GM18861 (cell line): ENCODE results near the gene RPS3.
"Not testable (repeated sequence)": the region's sequence is repeated elsewhere in the genome, so short reads cannot be mapped to it uniquely, and the experiment has no call there.

Experiments
- ATAC-seq: cut with Tn5 transposase; IDR thresholded peaks from one replicate; pipeline ENCODE4 v1.9.1; 2021; ENCODE audit not compliant: unreplicated experiment

The RPS3 gene

GRCh38 chr11:75413146-75413545 is 13.8 kb downstream of the RPS3 start:
- ATAC-seq: not testable (repeated sequence)

GRCh38 chr11:75413864-75414263 is 14.5 kb downstream of the RPS3 start:
- ATAC-seq: no peak

- no peak for ATAC-seq
Observed at GRCh38 chr11:75420224-75421034, 21.1 kb downstream of the RPS3 start.

- no peak for ATAC-seq
Observed at GRCh38 chr11:75421035-75421602, 21.8 kb downstream of the RPS3 start.

GRCh38 chr11:75421902-75422247 is 22.6 kb downstream of the RPS3 start:
- no peak for ATAC-seq

- no peak for ATAC-seq
Observed at GRCh38 chr11:75422248-75423231, 23.2 kb downstream of the RPS3 start.

- ATAC-seq: no peak
Observed at GRCh38 chr11:75423721-75424120, 24.4 kb downstream of the RPS3 start.

GRCh38 chr11:75424396-75424795 is 25.1 kb downstream of the RPS3 start:
- ATAC-seq: no peak

- no peak for ATAC-seq
Observed at GRCh38 chr11:75425422-75425821, 26.1 kb downstream of the RPS3 start.

GRCh38 chr11:75426720-75427086 is 27.4 kb downstream of the RPS3 start:
- ATAC-seq: no peak

GRCh38 chr11:75427181-75427580 is 27.9 kb downstream of the RPS3 start:
- no peak for ATAC-seq

- no peak for ATAC-seq
Observed at GRCh38 chr11:75428281-75428724, 29.0 kb downstream of the RPS3 start.

GRCh38 chr11:75428989-75429640 is 29.8 kb downstream of the RPS3 start:
- ATAC-seq: no peak

GRCh38 chr11:75429641-75429901 is 30.3 kb downstream of the RPS3 start:
- ATAC-seq: no peak

- no peak for ATAC-seq
Observed at GRCh38 chr11:75429902-75430713, 30.8 kb downstream of the RPS3 start.

GRCh38 chr11:75430714-75431532 is 31.6 kb downstream of the RPS3 start:
- ATAC-seq: no peak

GRCh38 chr11:75431533-75432525 is 32.5 kb downstream of the RPS3 start:
- no peak for ATAC-seq

- no peak for ATAC-seq
Observed at GRCh38 chr11:75432911-75433321, 33.6 kb downstream of the RPS3 start, which contains the start of gene KLHL35. Gene KLHL35, minus strand, starts transcription at chr11:75433203. Its CDS starts 2,574 bp downstream, at chr11:75430629.
